Measurements from ENCODE around the gene KRT73.

Gene KRT73

DNA sequence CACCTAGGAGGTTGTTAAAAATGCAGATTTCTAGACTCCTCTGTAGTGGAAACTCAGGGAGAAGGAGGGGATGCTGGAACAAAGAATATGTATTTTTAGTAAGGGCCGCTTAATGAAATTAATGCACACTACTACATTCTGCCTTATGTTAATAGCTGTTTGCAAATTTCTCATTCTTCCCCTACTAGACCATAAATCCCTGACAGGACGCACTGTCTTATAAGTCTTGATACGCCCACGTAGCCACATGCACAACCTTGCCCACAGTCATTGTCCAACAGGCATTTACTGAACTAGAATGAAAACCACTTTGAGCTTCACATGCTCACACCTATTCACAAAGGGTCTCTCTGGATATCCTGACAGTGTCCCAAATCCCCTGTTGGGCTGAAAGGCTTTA is 23.1 kb upstream of the KRT73 start:
- peaks cover 11% of the 10 kb centered on the region for H3K36me3 Mint-ChIP-seq (ENCODE audit: insufficient read depth)
- H3K27me3 Mint-ChIP-seq, result peaks cover 6 to 17% of the 10 kb centered on the region in 2 donors
- DNase-seq (no peak), ATAC-seq (replicated peaks) (no peak)
- no peak overlapping the region for H3K4me3 Mint-ChIP-seq
- H3K4me1 Mint-ChIP-seq (ENCODE audit: low read depth in 2 of 2), result peaks cover 38 to 41% of the 10 kb centered on the region in 2 donors
- H3K9me3 Mint-ChIP-seq, result peaks cover 2 to 9% of the 10 kb centered on the region in 2 donors
- H3K27ac Mint-ChIP-seq, result peak overlapping the region; percentile 78 to 97

DNA sequence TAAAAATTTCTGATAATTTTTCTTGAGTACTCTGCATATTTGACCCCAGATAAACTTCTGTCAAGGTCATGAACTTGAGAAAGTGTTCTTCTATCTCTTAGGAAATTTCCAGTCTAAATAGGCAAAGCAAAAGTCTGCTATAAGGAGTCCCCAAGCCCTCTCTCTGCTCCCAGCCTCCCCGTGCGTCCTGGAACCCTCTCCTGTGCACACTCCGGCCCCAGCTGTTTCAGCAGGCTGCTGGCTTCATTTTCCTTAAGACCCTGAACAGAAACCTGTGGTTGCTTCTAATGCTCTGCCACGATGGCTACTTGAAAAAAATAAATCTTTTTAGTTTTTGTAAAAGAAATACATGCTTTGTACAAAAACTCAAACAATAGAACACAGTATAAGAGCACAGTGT is 18.9 kb upstream of the KRT73 start:
- Mint-ChIP-seq H3K36me3 (ENCODE audit: insufficient read depth) (no peaks in the 10 kb centered on the region), H3K9me3 (no peaks in the 10 kb centered on the region), H3K27ac (peak overlapping the region in 1 of 2 donors; percentile 26), H3K27me3 (peaks cover 6 to 39% of the 10 kb centered on the region in 2 donors), H3K4me1 (ENCODE audit: low read depth in 2 of 2) (peaks cover 22 to 33% of the 10 kb centered on the region in 2 donors), H3K4me3 (no peak overlapping the region)
- ATAC-seq (replicated peaks) (no peak), DNase-seq (no peak)

DNA sequence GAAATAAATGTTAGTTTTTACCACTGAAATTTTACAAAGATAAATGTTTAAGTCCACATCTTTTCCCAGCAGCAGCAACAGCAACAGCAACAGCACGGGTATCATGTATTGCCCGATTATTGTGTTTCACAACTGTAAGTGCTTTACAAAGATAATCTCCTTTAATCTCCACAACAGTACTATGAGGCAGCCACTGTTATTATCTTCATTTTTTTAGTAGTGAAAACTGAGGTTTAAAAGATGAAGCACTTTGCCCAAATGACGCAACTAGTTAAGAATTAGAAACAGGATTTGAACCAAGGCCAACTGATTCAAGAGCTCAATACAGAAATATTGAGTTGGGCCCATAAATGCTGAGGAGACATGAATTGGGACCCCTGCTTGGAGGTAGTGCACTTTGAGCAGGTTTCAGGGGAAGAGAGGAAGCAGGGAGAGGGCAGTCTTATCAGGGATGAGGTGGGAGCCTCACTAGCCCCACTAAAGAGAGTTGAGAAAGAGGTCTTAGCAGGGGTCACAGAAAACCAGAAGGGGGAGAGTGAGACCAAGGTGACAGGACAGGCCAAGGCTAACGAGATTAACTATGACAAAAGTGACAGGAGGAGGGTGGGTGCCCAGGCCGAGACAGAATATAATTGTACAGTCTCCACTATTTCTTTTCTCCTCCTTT is 18.4 kb upstream of the KRT73 start:
- DNase-seq, result no peak
- no peaks in the 10 kb centered on the region for H3K36me3 Mint-ChIP-seq (ENCODE audit: insufficient read depth)
- ATAC-seq (replicated peaks), result no peak
- no peak overlapping the region for H3K4me3 Mint-ChIP-seq
- H3K27me3 Mint-ChIP-seq, result peaks cover 6 to 39% of the 10 kb centered on the region in 2 donors
- no peaks in the 10 kb centered on the region for H3K9me3 Mint-ChIP-seq
- H3K4me1 Mint-ChIP-seq (ENCODE audit: low read depth in 2 of 2), result peaks cover 22 to 34% of the 10 kb centered on the region in 2 donors
- peak overlapping the region in 1 of 2 donors; percentile 26 for H3K27ac Mint-ChIP-seq

DNA sequence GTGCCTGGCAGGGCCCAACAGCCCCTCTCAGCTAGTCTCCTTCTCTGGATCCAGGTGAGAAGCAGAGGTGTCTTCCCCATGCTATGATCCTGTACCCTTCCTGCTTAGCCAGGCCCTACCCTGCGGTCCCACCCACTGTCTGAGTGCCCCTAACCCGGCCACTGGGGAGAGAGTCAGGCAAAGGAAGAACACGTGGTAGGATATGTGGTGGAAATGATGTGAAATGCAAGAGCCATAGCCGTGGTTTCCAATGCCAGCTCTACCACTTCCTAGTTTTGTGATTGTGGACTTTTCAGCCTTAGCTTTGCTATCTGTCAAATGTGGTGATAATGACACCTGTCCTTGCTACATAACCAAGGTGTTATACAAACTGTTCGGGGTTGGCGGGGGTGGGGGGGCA is 17.8 kb upstream of the KRT73 start:
- no peaks in the 10 kb centered on the region for H3K9me3 Mint-ChIP-seq
- no peak overlapping the region for H3K27ac Mint-ChIP-seq
- H3K4me1 Mint-ChIP-seq (ENCODE audit: low read depth in 2 of 2), result peaks cover 20 to 29% of the 10 kb centered on the region in 2 donors
- DNase-seq (no peak), ATAC-seq (replicated peaks) (peak; percentile 62)
- no peaks in the 10 kb centered on the region for H3K36me3 Mint-ChIP-seq (ENCODE audit: insufficient read depth)
- H3K4me3 Mint-ChIP-seq, result no peak overlapping the region
- peaks cover 6 to 39% of the 10 kb centered on the region in 2 donors for H3K27me3 Mint-ChIP-seq

DNA sequence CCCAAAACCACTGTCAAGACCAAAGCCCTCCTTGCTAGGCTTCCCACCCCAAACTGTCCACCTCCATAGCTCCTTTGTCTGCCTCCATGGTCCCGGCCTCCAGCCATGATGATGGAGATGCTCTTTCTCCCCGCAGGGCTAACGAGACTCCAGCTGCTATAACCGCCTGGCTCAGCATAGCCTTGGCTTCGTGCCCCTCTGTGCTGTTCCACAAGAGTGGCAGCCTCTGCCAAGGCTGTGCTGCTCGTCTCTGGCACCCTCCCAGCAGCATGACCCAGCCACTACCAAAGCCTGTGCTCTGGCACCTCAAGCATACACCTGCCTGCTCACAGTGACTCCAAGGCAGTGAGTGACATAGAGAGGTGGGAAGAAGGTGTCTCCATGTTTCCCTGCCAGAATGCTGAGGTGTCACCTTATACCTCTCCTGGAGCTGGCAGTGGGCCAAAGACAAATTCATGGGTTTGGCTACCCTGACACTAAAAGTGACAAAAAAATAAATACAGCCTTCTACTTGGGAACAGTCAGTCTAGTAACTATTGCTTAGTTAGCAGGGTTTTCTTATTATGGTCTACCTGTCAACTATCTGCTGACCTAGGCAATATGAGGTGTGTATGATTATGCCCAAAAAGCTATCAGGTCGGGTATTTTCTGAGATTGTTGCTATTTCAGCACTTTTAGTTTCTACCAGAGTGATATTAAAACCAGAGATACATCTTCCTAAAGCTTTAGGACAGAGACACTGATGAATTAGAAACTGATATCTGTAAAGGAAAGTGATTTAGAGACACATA is 16.1 kb upstream of the KRT73 start:
- H3K36me3 Mint-ChIP-seq (ENCODE audit: insufficient read depth), result no peaks in the 10 kb centered on the region
- H3K9me3 Mint-ChIP-seq, result no peaks in the 10 kb centered on the region
- no peak for ATAC-seq (replicated peaks)
- H3K27ac Mint-ChIP-seq, result peak overlapping the region in 1 of 2 donors; percentile 20
- DNase-seq, result no peak
- H3K4me1 Mint-ChIP-seq (ENCODE audit: low read depth in 2 of 2), result peaks cover 30 to 41% of the 10 kb centered on the region in 2 donors
- H3K27me3 Mint-ChIP-seq, result peaks cover 6 to 49% of the 10 kb centered on the region in 2 donors
- H3K4me3 Mint-ChIP-seq, result peak overlapping the region in 1 of 2 donors; percentile 28

DNA sequence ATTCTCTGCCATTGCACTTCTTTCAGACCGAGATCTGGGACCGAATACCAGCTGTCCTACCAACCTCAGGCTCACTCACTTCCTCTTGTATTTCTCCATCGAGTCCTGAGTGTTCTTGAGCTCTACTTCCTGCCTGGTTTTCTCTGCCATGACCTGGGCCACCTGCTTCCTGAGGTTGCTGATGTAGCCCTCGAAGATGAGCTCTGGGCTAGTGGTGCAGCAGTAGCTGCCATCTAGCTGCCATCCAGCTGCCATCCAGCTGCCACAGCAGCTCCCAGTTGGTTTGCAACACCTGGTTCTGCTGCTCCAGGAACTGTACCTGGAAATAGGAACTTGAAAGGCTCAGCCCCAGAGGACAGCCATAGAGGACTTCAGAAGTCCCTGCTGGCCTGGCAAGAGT is 15.0 kb upstream of the KRT73 start:
- H3K36me3 Mint-ChIP-seq (ENCODE audit: insufficient read depth), result no peaks in the 10 kb centered on the region
- H3K4me1 Mint-ChIP-seq (ENCODE audit: low read depth in 2 of 2), result peaks cover 30 to 44% of the 10 kb centered on the region in 2 donors
- DNase-seq, result no peak
- peaks cover 3 to 53% of the 10 kb centered on the region in 2 donors for H3K27me3 Mint-ChIP-seq
- no peak overlapping the region for H3K27ac Mint-ChIP-seq
- no peaks in the 10 kb centered on the region for H3K9me3 Mint-ChIP-seq
- peak overlapping the region in 1 of 2 donors; percentile 10 for H3K4me3 Mint-ChIP-seq
- ATAC-seq (replicated peaks), result peak; percentile 37

DNA sequence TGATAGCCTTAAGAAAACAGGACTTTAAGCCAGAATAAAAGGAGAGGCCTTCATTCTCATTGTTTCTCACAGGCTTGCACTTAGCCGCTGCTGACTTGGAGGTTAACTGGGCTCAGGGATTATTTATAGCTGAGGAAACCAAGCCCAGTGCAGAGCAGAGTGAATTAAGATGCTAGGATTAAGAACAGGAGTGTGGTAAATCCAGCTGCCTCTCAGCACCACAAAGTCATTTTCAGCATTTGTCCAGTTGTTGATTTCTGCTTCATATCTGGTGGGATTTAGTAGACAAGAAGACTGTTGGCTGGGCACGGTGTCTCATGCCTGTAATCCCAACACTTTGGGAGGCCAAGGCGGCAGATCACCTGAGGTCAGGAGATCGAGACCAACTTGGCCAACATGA is 14.3 kb upstream of the KRT73 start:
- peaks cover 0 to 57% of the 10 kb centered on the region in 2 donors for H3K27me3 Mint-ChIP-seq
- DNase-seq, result no peak
- no peak for ATAC-seq (replicated peaks)
- no peaks in the 10 kb centered on the region for H3K9me3 Mint-ChIP-seq
- H3K27ac Mint-ChIP-seq, result peak overlapping the region in 1 of 2 donors; percentile 35
- peaks cover 30 to 46% of the 10 kb centered on the region in 2 donors for H3K4me1 Mint-ChIP-seq (ENCODE audit: low read depth in 2 of 2)
- H3K4me3 Mint-ChIP-seq, result no peak overlapping the region
- H3K36me3 Mint-ChIP-seq (ENCODE audit: insufficient read depth), result no peaks in the 10 kb centered on the region

DNA sequence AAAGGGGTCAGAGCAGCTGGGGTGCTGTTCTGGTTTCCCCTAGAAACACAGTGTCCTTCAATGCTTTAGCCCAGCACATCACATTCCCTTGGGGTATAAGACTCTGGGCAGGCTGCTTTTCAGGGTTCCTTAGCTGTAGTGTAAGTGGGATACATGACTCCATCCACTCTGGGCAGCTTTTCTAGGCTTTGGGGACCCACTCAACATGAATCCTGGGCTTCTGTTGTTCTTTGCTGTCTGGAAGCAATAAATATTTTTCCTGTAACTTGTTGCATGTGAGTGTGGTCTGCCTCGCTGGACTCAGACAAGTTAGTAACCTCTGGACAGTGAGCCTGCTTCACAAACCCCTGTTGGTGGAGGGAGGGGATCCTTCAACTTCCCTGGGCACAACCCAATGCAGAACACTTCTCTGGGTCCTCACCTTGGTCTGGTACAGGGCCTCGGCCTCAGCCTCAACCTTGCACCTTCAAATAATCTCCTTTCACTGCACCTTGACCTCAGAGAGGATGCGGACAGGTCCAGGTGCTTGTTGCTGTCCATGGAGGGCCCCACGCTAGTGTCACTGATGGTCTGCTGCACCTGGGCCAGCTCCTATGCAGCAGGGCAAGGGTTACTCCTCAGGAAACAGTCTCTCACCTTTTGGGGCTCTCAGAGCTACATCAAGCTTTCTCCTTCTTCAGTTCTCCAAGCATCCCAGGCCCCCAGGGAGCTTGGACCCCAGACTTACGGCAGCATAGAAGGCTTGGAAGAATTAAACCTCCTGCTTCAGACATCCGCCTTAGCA is 13.5 kb upstream of the KRT73 start:
- peaks cover 0 to 52% of the 10 kb centered on the region in 2 donors for H3K27me3 Mint-ChIP-seq
- H3K36me3 Mint-ChIP-seq (ENCODE audit: insufficient read depth), result no peaks in the 10 kb centered on the region
- no peaks in the 10 kb centered on the region for H3K9me3 Mint-ChIP-seq
- ATAC-seq (replicated peaks) (no peak), DNase-seq (no peak)
- peak overlapping the region in 1 of 2 donors; percentile 12 for H3K4me3 Mint-ChIP-seq
- H3K4me1 Mint-ChIP-seq (ENCODE audit: low read depth in 2 of 2), result peaks cover 32 to 49% of the 10 kb centered on the region in 2 donors
- no peak overlapping the region for H3K27ac Mint-ChIP-seq

DNA sequence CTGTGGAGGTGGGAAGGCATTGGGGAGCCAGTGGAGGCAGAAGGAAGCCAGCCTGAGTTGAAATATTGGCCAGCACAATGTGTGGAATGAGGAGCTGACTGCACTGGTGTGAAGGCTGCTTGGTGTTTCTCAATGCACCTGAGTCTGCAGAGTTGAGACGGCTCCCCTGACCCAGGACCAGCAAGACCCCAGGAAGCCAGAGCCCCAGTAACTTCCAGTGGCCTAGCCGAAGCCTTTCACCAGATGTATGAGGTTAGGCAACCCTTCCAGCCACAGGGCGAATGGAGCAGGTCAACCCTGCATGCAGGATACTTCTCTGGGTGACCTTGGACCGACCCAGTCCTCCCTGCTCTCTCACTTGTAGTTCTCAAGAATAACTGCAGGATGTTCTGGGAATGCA is 12.9 kb upstream of the KRT73 start:
- Mint-ChIP-seq H3K27ac (peak overlapping the region in 1 of 2 donors; percentile 42), H3K4me1 (ENCODE audit: low read depth in 2 of 2) (peaks cover 32 to 50% of the 10 kb centered on the region in 2 donors), H3K27me3 (peaks cover 0 to 46% of the 10 kb centered on the region in 2 donors), H3K36me3 (ENCODE audit: insufficient read depth) (no peaks in the 10 kb centered on the region), H3K9me3 (no peaks in the 10 kb centered on the region), H3K4me3 (no peak overlapping the region)
- DNase-seq (no peak), ATAC-seq (replicated peaks) (no peak)

DNA sequence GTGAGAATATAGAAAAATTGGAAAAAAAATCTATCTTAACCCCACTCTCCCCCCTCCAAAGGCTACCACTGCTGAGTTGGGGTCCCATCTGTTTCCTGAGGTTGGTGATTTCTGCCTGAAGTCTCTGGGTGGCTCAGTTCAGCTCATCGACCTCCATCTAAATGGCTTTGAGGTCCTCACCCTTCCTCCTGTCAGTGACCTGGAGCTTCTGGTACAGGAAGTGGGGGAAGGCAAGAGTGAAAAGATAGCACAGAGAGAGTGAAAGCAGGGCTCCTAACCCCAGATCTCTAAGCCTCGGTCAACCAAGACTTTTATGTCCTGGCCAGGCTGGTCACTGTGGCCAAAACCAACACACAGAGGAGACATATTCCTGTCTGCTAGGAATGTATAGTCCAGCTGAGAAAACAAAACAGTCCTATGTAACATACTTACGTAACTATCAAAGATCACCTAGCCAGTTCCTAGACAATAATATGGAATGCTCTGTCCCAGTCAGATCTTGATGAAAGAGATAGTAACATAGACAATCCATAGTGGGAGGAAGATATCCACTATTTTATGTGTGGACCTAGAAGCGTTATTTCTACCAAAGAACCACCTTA is 12.3 kb upstream of the KRT73 start:
- DNase-seq (no peak), ATAC-seq (replicated peaks) (no peak)
- H3K4me3 Mint-ChIP-seq, result peak overlapping the region in 1 of 2 donors; percentile 64
- H3K9me3 Mint-ChIP-seq, result no peaks in the 10 kb centered on the region
- no peaks in the 10 kb centered on the region for H3K36me3 Mint-ChIP-seq (ENCODE audit: insufficient read depth)
- H3K4me1 Mint-ChIP-seq (ENCODE audit: low read depth in 2 of 2), result peaks cover 29 to 46% of the 10 kb centered on the region in 2 donors
- H3K27me3 Mint-ChIP-seq, result peaks cover 0 to 40% of the 10 kb centered on the region in 2 donors
- H3K27ac Mint-ChIP-seq, result peak overlapping the region; percentile 13 to 42

DNA sequence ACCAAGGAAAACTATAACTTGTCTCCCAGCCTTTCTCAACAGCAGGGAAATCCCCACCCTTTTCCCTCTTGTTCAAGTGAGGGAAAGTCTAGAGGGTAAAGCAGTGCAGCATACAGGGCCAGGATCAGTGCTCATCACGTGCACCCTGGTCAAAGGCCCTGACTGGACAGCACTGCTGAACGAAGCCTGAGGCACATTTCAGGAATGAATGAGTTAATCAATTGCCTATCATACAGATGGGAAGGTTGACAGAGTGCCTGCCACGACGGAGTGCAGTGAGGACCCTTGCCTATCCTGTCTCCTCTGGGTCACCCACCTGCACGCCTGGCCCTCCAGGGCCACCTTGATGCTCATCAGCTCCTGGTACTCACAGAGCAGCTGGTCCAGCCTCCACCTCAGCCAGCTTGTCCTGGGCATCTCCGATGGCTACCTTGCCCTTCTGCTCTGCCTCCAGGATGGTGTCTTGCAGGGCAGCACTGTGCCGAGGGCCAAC is 11.7 kb upstream of the KRT73 start:
- Mint-ChIP-seq H3K27ac (peak overlapping the region; percentile 13 to 42), H3K4me1 (ENCODE audit: low read depth in 2 of 2) (peaks cover 29 to 46% of the 10 kb centered on the region in 2 donors)

DNA sequence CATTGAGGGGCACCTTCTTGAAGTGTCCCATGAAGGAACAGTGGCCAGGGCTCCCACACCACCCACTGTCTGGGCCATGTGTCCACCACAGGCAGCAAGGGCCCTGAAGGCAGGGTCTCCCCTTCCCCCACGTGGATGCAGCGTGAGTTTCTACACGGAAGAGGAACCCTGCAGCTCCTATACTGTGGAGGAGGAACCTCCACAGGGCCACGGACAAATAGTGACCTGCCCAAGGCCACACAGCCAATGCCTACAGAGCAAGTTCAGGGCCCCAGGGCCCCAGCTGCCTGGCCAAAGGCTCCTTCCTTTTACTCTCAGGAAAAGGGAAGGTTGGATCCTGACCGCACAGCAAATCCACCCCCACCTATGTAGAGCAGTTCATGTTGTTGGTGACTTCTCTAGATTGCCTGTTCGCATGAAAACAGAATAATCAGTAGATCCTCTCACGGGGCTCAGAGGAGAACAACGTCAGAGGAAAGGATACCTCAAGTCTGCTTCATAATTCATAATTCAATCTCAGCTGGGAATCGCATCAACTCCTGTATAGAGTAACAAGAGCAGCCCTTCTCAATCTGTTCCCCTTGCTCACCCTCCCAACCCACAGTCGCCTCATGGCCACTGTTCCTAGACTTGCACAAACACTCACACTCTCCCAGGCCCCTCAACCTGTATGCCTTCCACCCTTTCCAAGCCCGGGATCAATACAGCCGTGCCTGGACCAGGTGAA is 11.1 kb upstream of the KRT73 start:
- Mint-ChIP-seq H3K4me3 (peak overlapping the region in 1 of 2 donors; percentile 64), H3K27ac (no peak overlapping the region), H3K36me3 (ENCODE audit: insufficient read depth) (no peaks in the 10 kb centered on the region), H3K4me1 (ENCODE audit: low read depth in 2 of 2) (peaks cover 29 to 46% of the 10 kb centered on the region in 2 donors), H3K9me3 (no peaks in the 10 kb centered on the region), H3K27me3 (peaks cover 0 to 35% of the 10 kb centered on the region in 2 donors)
- DNase-seq (no peak), ATAC-seq (replicated peaks) (no peak)

More for the DNA sequence above, 11.7 kb upstream of the KRT73 start:
- no peak for DNase-seq
- ATAC-seq (replicated peaks), result no peak
- H3K9me3 Mint-ChIP-seq, result no peaks in the 10 kb centered on the region
- H3K27me3 Mint-ChIP-seq, result peaks cover 0 to 38% of the 10 kb centered on the region in 2 donors
- H3K4me3 Mint-ChIP-seq, result peak overlapping the region in 1 of 2 donors; percentile 64
- H3K36me3 Mint-ChIP-seq (ENCODE audit: insufficient read depth), result no peaks in the 10 kb centered on the region
